ENCODE data around the gene OSGIN1.

The OSGIN1 gene, protein sequence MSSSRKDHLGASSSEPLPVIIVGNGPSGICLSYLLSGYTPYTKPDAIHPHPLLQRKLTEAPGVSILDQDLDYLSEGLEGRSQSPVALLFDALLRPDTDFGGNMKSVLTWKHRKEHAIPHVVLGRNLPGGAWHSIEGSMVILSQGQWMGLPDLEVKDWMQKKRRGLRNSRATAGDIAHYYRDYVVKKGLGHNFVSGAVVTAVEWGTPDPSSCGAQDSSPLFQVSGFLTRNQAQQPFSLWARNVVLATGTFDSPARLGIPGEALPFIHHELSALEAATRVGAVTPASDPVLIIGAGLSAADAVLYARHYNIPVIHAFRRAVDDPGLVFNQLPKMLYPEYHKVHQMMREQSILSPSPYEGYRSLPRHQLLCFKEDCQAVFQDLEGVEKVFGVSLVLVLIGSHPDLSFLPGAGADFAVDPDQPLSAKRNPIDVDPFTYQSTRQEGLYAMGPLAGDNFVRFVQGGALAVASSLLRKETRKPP

DNA sequence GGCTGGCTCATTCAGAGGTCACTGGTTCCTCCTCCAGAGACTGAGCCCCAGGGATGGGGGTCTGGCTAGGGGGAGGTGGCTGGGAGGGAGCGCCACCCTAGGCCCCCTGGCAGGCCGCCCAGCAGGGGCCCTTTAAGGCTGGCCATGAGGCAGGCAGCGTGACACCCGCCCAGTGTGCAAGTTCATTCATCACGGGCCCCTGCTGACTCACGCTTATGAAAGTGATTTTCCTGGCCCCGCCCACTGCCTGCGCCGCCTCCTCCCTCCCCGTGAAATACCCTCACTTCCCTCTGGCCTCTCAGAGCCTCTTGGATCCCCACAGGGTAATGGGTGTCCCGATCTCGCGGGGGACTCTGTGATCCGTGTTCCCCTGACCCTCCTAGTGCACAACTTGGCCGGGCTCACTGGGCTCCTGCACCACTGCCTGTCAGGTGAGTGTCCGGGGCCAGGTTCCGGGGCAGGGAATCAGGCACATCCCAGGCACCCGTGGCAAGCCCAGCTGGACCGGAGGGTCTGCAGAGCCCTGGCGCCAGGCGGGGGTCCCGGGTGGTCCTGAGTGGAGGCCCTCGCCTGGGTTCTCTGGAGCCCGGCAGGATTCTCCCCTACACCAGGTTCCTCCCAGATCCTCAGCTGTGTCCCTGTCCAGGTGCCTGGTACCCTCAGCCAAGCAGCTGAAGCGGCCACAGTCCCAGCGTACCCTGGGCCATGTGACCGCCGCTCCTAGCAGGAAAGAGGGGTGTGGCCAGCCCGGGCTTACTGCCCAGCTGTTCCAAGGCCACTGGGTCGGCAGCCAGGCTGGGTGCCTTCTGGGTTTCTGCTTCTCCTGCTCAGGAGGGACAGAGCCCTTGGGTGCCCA, at the start of gene OSGIN1:
Gene OSGIN1 (plus strand): TSS at position 301 of the 856 bp plus-strand sequence. CDS start 4,432 bp downstream, outside the sequence.
- DNase-seq, result peak; percentile 41 to 78

DNA sequence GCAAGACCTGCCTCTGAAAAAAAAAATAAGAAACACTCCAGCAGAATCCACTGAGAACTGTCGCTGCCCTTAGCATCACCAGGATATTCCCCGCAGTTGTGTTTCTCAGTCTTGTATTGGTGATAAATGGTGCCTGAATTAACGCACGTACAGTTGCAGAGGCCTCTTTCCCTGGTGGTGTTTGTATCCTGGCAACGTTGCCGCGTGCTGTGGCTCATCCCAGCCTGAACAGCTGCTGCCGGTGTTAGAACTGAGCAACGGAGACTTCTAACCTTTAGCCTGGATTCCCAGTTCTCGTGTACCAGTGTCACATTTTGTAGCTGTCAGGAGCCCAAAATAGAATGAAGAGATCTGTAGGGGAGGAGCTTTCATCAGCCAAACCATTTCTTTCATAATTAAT, 49.3 kb upstream of the OSGIN1 start:
- no peak for DNase-seq

DNA sequence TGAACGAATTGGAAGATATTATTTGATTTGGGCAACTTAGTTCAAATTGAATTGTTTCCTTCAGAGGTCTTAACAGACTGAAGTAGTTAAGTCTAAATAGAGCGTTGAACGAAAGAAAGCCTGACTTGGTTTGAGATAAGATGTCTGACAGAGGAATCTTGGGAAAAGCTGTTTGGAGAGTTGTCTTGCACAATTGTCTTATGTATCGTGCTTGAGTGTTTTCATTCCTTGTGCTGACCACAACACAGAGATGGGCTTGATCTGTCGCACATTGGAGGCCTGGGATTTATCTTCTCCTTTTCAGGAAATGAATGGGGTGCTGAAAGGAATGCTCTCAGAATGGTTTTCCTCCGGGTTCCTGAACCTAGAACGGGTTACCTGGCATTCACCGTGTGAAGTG, 46.4 kb upstream of the OSGIN1 start:
- no peak for DNase-seq

DNA sequence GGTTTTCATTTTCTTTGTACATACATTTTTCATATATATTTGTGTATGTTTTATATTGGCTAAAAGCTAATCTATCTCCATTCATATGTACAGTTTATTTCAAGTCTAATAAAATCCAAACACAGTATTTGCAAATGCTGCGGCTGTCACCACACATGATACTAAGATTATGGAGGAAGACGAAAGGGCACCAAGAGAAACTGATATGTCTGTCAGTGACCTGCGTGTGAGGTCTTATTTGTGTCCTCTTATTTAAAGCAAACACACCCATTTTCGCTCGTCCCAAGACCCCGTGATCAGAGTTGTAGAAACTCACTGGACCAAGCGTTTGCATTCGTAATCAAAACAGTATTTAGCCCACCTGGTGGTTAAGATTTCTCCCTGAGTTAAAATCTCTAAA, 45.9 kb upstream of the OSGIN1 start:
- DNase-seq, result no peak

DNA sequence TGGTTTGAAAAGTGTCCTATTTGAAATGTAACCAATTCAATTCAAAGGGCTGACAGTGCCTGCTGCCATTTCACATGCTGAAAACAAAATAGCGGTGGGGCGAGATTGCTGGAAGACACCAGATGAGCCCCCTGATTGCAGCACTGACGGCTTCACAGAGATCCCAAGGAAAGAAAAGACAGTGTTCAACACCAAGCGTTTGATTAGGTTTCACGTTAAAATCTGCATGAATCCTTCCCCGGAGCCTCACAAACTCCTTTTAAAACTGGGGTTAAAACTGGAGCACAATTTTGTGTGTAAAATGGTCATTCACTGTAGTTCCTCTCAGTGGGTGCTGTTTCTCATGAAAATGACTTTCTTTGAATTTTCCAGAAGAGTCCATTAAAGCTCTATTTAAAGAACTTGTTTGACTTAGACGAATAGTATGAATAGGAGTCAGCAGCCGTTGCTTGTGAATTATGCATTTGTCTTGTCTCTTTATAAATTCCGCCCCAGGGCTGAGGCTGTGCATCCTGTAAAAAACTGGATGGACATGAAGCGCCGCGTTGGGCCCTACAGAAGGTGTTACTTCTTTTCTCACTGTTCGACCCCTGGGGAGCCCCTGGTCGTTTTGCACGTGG, 45.3 kb upstream of the OSGIN1 start:
- DNase-seq, result no peak

DNA sequence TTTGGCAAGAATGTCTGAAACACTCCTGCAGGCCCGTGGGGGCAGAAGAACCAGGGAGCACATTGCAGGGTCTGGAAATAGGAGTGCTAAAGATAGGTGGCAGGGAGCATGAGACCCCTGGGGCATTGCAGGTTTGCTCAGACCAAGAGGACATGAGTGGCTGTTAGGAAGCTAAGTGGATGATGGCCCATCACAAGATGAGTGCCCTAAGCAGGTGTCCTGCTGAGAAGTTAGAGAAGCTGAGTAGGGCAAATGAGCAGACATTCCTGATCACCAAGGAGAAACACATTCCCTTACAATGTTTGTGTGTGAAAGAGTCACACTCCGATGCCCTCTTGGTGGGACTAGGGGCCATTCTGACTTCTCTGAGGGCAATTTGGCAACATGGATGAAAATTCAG, 44.2 kb upstream of the OSGIN1 start:
- DNase-seq, result no peak

DNA sequence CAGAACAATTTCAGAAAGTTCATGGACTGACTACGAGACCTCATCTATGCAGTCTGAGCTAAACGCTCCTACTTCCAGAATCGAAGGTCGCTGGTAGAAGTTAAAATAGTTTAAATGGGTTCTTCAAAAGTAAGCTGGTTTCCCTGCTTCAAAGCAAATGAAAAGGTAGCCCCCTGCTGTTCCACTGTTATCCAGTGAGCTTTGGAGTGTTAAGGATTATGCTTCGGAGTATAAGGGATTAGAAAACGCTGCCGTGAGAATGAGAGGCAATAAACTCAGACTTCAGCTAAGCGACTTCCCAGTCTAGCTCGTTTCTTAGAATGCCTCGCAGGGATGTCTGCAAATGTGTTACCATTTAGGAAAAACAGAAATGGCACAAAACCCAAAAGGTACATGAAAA, 41.8 kb upstream of the OSGIN1 start:
- DNase-seq, result no peak

DNA sequence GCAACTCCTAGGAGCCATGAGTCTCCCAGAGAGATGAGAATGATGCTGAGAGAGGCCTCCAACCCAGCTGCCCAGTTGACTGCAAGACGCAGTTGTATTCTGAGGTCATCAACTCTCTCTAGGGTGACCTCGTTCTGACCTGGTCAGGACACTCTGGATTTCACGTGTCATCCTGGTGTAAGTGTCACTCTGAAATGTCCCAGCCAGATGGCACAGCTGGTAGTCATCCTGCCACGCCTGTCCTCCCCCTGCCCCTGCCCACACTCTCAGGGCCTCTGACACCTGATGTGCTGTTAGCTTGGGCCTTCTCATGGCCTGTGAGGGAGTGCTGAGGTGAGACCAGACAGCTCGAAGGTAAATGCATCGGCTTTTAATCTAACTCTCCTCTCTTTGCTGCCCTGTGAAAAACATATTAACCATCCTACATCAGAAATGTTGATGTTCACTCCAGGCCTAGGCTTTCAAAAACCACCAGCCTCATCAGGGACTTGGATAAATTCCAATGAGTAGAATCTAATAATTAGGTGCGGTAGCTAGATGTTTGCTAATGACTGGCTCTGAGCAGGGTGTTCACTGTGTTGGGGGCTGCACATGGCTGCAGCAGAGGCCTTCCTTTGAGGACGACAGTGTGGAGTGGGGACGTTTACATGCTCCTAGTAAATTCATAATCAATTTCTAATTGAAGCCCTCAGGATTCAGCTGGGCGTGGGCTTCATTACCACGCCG, 40.4 kb upstream of the OSGIN1 start:
- no peak for DNase-seq

DNA sequence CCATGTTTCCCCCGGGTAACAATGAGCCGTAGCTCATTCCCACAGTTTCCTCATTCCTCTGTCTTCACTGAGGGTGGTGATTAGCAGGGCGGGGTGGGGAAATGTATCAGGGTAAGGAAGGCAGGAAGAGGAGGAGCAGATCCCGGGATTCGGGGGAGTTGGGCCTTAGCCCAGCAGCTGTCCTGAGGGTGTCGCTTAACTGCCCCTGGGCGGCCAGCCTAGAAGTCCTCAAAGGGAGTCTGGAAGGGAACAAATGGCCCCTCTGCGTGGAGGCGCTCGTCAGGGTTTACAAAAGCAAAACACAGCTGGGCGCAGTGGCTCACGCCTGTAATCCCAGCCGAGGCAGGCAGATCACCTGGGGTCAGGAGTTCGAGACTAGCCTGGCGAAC, 39.8 kb upstream of the OSGIN1 start:
- no peak for DNase-seq

DNA sequence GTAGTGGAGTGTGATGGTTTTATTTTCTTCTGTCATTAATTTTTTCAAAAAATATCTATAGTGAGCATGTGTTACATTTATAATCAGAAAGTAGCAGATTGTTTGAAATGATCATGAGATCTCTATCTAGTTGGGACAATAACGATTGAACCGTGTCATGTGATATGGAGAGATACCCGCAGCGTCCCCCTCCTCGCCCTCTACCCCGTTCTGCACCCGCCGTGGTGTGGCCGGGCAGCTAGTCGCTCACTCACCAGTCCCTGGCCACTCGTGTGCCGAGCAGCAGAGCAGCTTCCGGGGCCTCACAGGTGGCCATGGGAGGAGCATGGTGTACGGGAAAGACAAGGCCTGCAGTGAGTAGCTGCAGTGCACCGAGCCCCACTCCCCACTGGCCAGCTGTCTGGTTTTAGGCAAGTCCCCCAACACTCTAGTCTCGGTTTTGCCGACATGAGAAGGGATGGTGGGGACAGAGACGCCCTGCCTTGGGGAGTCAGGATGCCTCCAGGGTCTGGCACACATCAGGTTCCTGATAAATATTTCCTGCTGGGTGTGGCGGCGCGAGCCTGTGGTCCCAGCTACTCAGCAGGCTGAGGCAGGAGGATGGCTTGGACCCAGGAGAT, 38.8 kb upstream of the OSGIN1 start:
- DNase-seq, result no peak

DNA sequence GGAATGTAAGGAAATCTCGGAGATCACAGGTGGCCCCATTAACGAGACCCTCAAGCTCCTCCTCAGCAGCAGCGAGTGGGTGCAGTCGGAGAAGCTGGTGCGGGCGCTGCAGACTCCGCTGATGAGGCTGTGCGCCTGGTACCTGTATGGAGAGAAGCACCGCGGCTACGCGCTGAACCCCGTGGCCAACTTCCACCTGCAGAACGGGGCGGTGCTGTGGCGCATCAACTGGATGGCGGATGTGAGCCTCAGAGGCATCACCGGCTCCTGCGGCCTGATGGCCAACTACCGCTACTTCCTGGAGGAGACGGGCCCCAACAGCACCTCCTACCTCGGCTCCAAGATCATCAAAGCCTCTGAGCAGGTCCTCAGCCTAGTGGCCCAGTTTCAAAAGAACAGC, 38.0 kb upstream of the OSGIN1 start:
- no peak for DNase-seq

DNA sequence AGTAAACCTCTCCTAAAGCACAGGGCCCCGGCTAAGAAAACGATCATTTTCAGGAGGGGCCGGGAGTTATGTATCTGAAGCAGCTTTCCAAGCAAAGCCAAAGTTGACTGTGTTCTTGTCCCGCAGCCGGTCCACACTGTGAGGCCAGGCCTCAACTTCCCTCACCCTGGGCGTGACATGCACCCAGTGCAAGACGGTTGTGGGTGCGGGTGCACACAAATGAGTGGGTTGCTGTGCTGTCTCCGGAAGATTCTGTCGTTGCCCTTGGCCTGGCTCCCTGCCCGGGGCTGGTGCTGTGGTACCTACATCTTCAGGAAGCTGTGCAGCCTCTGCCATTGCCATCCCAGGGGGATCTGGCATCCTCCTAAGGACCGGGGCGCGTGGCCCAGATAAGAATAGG, 37.5 kb upstream of the OSGIN1 start:
- no peak for DNase-seq

DNA sequence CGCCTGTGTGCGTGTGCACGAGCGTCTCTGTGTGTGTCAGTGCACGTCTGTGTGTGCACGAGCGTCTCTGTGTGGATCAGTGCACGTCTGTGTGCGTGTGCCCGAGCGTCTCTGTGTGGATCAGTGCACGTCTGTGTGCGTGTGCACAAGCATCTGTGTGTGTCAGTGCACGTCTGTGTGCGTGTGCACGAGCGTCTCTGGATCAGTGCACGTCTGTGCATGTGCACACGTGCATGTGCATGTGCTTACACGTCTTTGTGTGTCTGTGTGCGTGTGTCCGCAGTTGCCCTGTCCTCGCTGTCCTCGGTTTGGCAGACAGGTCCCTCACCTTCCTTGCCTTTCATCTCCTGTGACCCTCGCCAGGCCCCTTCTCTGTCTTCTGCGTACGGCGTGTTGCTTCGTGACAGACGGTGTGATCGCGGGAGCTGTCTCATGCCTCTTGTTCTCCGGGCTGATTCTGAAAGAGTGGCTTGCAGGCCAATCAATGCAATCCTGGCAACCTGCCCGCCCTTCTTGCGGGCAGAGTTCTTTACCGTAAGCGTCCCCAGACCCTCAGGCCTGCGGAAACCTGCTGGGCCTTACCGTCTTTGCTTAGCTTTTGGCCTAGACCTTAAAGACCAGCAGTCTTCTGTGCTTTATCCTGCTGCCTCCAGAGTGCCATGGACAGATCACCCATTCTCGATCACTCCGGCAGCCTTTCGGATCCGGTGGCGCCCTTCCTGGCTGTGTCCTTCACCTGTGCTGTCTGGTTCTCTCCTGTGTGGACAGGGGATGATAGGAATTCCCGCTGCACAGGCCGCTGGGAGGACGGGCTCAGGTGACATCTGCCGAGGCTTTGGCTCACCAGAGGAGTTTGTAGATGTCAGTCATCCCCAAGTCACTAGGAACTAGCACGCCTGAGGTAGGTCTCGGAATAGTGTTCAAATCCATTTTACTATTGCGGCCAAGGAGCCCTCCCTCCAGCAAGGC, 35.6 kb upstream of the OSGIN1 start:
- no peak for DNase-seq

DNA sequence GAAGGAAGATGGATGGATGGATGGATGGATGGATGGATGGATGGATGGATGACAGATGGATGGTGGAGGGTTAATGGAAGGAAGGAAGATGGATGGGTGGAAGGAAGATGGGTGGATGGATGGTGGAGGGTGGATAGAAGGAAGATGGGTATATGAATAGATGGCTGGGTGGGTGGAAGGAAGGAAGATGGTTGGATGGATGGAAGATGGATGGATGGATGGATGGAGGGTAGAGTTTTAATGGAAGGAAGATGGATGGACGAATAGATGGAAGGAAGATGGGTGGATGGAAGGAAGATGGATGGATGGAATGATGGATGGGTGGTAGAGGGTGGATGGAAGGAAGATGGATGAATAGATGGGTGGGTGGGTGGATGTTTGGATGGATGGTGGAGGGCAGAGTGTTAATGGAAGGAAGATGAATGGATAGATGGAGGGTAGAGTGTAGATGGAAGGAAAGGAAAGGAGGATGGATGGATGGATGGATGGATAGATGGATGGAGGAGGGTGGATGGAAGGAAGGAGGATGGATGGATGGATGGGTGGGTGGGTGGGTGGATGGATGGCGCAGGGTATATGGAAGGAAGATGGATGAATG, 32.0 kb upstream of the OSGIN1 start:
- DNase-seq, result no peak

DNA sequence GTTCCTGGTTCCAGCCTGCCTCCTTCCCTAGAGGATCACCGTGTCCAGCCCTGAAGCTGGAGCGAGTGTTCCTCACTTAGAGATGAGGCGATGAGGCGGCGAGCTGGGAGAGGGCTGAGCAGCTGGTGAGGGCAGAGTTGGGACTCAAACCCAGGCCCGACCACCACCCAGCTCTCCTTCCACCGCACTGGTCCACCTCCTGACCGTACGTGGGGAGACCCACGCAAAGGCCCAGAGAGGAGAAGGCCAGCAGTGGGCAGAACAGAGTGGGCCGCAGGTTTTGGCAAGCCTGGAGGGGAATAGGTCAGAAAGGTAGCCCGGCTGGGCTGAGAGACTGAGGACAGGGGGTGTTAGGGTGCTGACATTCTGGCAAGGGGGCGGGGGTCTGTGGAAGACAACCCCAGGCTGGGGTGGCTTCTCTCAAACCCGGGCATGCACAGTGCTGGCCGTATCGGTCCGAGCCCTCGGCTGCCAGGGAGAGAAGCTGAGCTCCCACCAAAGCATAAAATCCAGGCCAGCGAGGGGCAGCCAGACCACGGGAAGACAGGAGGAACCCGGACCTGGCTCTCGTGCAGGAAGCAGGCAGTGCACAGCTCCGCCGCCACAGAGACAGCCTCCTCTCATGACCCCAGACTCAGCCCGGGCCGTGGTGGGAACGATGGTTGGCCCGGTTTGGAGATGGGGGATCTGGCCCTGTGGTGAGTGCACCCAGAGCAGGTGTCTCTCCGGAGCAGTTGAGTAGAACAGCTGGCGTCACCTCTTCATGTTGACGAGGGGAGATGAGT, 29.3 kb upstream of the OSGIN1 start:
- no peak for DNase-seq

DNA sequence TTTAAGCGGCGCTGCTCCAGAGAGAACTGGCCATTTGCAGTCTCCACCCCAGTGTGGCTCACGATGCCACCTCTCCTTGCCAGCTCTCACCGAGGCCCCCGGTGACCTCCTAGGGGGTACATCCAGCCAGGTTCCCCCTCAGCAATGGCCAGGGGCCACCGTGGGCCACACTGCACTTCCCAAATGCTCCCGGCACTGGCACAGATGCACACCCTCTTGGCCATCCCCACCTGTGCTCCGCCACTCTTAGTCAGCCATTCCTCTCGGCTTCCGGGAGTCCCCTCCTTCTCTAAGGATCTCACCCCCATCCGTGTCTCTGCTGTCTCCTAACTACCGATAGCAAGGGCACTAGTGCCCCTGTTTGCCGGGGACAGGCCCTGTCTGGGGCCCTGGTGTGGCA, 28.4 kb upstream of the OSGIN1 start:
- no peak for DNase-seq

DNA sequence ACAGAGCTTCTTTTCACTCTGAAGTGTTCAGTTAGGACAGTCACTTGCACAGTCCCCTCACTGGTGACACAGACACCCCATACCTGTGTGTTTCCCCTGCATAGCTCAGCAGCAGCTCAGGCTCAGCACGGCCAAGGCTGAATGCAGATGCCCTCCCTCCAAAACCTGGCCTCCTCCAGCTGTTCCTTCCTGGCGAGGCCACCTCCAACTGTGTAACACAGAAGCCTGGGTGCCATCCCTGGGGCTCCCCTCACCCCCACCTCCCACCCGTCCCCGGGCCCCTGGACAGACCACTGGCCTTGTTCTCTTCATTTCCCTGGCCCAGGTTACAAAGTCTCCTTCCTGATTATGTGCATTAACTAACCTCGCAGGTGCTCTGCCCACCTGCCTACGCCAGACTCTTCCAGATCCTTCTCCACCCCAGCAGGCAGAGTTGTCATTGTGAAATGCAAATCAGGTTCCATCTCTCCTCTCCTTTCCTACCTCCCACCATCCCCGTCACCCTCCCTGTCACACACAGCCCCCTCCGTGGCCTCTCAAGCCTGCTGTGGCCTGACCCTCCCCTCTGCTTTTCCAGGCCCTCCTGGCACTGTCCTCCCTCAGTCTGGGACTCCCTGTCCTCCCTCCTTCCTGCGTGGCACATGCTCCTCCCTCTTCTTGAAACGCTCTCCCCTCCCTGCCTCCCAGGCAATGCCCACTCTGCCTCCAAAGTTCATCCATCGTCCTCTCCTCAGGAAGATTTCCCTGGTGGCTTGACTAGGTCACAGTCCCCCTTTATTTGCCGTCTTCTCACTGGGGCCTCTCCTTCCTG, 27.7 kb upstream of the OSGIN1 start:
- DNase-seq, result no peak

DNA sequence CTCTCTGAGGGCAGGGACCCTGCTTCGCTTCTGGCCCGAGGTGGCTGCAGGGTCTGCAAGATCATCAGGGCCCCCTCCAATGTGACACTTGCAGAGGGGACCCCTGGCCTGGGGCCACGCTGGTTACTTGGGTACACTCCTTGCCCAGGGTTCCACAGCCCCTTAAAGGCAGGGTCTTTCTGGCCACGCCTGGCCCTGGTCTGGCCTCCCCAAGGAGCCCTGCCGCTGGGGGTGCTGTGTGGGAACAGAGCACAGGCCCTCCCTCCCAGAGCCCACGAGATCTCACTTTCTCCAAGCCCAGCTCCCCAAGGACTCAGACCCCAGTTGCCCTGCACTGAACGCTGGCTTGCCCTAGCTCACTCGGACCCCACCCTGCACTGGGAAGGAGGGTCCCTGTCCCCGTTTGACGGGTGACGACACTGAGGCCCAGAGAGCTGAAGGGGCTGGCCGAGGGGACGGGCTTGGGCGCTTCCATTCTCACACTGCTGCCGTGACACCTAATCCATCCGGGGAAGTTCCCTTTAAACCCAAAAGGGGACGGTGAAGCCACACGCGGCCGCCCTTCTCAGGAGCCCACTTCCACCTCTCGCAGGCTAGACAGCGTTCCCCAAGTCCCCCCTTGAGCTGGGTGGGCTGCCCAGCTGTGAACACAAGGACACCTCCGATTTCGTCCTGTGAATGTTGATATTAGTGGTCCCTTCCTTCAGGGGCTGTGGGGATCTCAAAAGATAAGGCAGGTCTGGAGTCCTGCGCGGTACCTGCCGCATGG, 26.9 kb upstream of the OSGIN1 start:
- DNase-seq, result no peak
